ENCODE measurements around the gene FAM240B. TPM values are rescaled to one million over a fixed set of nuclear protein-coding genes. Genes with fewer than 3 reads are reported as not detected.

FAM240B gene
- total RNA-seq, 1 donor from 2014 or later = not detected

- no peak for TF ChIP-seq CTCF (conservative IDR thresholded peaks at IDR 0.05; ENCODE audit: low read depth, low read length)
- no peak for DNase-seq (ENCODE audit: low read depth)
- H3K4me3 ChIP-seq (ENCODE audit: low read depth, low read length) = no peak overlapping the region
Observed at GRCh38 chr9:38659538-38659937, 60.4 kb downstream of the FAM240B start.

DNA sequence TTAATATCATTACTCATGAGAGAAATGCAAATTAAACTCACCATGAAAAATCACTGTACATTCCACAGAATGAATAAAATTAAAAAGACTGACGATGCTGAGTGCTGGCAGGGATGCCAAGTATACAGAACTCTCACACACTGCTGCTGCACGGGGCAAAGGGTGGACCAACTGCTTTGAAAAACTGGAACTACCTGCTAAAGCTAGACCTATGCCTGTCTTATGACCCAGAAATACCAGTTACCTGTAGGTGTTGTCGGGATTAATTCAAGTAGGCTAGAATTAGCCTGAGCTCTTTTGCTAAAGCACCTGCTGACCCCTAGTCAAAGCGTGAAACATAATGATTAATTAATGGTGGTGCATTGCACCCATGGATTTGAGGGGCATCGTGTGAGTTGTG lies 63.0 kb downstream of the FAM240B start:
- no peak for TF ChIP-seq CTCF (conservative IDR thresholded peaks at IDR 0.05; ENCODE audit: low read depth, low read length)
- H3K4me3 ChIP-seq (ENCODE audit: low read depth, low read length) = no peak overlapping the region

GRCh38 chr9:38652486-38652885 lies 67.4 kb downstream of the FAM240B start:
- TF ChIP-seq CTCF (conservative IDR thresholded peaks at IDR 0.05; ENCODE audit: low read depth, low read length) = no peak
- DNase-seq (ENCODE audit: low read depth) = no peak
- no peak overlapping the region for H3K4me3 ChIP-seq (ENCODE audit: low read depth, low read length)

More for the DNA sequence above, 63.0 kb downstream of the FAM240B start:
- DNase-seq (ENCODE audit: low read depth) = no peak

GRCh38 chr9:38652044-38652443 lies 67.9 kb downstream of the FAM240B start:
- TF ChIP-seq CTCF (conservative IDR thresholded peaks at IDR 0.05; ENCODE audit: low read depth, low read length) = no peak
- no peak for DNase-seq (ENCODE audit: low read depth)
- H3K4me3 ChIP-seq (ENCODE audit: low read depth, low read length) = no peak overlapping the region

DNA sequence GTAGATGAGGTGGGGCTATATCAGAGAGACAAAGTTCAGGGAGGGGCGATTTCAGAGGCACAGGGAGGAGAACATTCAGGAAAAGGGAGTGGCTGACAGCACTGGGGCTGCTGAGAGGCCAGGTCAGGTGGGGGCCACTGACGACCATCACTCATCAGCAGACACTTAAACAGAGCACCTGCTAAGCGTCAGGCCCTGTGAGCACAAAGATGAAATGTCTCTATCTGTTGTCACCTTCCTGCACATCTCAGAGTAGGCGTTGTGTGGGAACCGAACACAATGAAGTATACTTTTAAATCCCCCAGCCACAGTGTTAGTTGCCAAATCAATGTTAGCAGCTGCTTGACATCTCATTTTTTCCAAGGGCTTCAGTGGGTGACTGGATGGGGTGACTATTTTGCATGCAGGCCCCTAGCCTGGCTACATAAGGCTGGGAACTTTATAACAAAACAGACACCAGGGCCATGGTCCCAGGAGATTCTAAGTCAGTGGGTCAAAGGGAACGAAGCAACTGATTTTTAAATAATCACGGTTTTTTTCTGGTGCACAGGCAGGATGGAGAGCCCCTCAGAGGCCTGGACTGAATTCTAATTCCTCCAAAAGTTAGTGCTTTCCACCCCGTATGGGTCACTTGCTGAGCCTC lies 68.4 kb downstream of the FAM240B start:
- no peak overlapping the region for H3K4me3 ChIP-seq (ENCODE audit: low read depth, low read length)
- no peak for TF ChIP-seq CTCF (conservative IDR thresholded peaks at IDR 0.05; ENCODE audit: low read depth, low read length)
- no peak for DNase-seq (ENCODE audit: low read depth)

DNA sequence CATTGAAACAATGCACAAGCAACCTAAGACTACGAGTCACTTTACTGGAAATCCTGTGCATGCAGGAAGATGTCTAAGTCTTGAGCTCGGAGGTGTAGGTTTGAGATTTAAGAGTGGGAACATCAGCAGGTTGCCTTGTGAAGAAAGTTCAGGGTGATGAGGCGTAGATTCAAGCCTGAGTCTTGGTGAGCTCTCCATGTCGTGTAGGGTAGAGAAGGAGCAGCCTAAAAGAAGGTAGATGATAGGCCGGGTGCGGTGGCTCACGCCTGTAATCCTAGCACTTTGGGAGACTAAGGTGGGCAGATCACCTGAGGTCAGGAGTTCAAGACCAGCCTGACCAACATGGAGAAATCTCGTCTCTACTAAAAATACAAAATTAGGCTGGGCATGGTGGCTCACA lies 69.4 kb downstream of the FAM240B start:
- no peak for DNase-seq (ENCODE audit: low read depth)
- TF ChIP-seq CTCF (conservative IDR thresholded peaks at IDR 0.05; ENCODE audit: low read depth, low read length) = no peak
- H3K4me3 ChIP-seq (ENCODE audit: low read depth, low read length) = no peak overlapping the region

- no peak overlapping the region for H3K4me3 ChIP-seq (ENCODE audit: low read depth, low read length)
- TF ChIP-seq CTCF (conservative IDR thresholded peaks at IDR 0.05; ENCODE audit: low read depth, low read length) = no peak
- no peak for DNase-seq (ENCODE audit: low read depth)
Observed at GRCh38 chr9:38649731-38650363, 70.1 kb downstream of the FAM240B start.
